Measurements from ENCODE around the gene GPX3.

Gene GPX3

GRCh38 chr5:151014680-151015343 lies 5.6 kb upstream of the GPX3 start:
- DNase-seq = no peak

DNA sequence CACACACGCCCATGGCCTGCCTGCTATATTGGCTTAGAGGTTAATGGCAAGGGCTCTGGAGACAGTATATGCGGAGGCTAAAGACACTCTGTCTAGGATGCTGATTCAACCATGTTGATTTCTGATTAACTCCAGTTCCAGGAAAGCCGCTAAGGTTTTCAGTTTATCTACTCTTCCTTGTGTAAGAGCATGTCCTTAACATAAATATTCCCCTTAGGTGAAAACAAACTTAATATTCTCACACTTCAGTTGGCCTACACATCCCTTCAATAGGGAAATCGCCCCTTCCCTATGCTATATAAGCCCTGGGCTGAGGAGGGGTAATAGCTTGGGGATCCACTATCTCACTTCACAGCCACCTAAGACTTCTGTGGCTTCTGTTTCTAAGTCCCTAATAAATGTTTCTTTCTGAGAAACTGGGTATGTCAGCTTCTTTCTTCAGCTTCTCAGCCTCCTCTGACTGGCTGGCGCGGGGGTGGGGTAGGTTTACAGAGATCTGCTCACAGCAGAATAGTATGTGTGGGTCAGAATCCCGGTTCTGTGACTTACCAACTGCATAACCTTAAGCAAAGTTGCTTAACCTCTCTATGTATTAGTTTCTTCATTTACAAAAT lies 4.3 kb upstream of the GPX3 start:
- no peak for DNase-seq

GRCh38 chr5:151016700-151017099 lies 3.7 kb upstream of the GPX3 start:
- no peak for DNase-seq

- no peak for DNase-seq
These were observed 2.5 kb upstream of the GPX3 start for GRCh38 chr5:151017897-151018296.

DNA sequence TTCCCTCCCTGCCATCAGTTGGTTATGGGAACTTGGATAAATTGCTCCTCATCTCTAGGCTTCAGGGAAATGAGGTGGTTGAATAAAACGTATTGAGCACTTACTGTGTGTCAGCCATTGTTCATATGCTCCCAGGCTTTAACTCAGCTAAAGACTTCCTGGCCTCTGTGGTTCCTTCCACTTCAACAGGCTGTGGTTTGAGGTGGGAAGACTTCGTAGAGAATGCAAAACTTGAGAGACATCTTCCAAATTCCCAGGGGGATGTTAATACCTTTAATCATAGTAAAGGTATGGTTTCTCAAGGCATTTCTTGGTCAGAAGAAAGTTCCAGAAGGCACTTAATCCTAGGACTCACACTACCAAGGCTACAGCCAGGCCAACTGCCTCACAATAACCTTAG lies 1.5 kb upstream of the GPX3 start:
- no peak for DNase-seq

- no peak for DNase-seq
These were observed 1.1 kb upstream of the GPX3 start for GRCh38 chr5:151019331-151019730.

- no peak for DNase-seq
These were observed 1.4 kb downstream of the GPX3 start for GRCh38 chr5:151021746-151022145.

- no peak for DNase-seq
These were observed 2.2 kb downstream of the GPX3 start for GRCh38 chr5:151022511-151023018.

- DNase-seq = no peak
These were observed 2.7 kb downstream of the GPX3 start for GRCh38 chr5:151023047-151023615.

DNA sequence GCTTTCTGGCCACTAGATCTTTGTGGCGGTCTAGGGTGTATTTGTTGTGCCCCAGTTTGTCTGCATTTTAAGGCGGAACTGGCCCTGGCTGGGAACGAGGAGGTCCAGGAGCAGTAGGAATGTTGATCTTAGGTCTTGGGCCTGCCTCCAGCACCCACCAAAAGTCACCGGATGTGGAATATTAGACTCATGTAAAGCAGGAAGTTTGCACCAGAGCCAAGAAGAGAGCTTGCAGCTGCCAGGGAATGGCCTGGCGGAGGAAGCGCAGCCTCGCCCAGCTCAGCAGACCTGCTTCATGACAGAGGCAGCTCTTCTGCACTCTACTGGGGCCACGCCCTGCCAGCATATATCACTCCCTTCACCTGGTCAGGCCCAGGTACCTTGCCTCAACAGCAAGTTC lies 3.3 kb downstream of the GPX3 start:
- DNase-seq = no peak

DNA sequence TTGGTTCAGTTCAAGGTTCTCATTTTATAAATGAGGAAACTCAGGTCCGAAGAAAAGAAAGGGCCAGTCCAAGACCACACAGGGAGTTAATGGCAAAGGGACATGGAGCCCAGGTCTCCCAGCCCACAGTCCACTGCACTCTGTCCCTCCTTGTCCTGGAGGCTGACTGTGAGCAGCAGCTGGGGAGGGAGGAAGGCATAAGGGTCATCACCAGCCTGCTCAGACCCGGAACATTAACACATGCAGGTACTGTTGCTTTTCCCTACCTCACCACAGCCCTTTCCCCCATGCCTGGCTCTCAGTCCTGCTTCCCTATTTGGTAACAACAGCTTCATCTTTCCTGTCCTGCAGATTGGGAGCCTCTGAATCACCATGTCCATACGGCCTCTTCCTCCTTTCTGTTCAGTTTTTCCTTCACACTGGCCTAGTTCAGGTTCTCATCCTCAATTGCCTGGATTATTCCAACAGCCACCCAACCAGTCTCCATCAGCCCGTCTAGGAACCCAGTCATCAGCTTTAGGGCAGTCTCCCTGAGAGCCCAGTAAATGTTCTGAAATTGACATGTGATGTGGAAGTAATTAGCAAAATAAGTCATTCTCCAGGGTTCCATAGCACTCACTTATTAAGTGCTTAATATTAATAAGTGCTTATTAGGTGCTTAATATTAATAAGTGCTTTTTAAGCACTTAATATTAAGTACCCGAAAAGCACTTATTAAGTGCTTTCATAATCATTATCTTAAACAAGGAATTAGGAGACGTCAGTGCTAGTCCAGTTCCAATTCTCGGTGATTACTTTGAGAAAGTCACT lies 4.3 kb downstream of the GPX3 start:
- DNase-seq = no peak

GRCh38 chr5:151025250-151025606 lies 4.8 kb downstream of the GPX3 start:
- DNase-seq = no peak

DNA sequence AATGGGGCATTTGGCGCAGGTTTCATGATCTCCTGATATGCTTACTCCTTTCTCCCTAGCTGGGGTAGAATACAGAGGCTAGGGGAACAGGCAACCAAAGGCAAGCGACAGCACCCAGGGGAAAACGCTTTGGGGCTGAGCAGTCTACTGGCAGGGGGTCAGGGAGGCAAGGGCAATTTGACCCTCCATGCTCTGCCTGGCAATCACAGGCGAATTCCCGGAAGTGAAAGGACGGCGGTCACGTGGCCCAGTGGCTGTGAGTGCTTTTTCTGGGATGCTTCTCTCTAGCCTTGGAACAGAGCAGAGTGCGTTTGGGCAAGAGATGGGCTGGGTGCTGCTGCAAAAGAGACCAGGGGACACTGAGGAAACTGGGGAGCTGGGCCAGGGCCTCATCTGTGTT lies 5.7 kb downstream of the GPX3 start:
- DNase-seq = no peak

DNA sequence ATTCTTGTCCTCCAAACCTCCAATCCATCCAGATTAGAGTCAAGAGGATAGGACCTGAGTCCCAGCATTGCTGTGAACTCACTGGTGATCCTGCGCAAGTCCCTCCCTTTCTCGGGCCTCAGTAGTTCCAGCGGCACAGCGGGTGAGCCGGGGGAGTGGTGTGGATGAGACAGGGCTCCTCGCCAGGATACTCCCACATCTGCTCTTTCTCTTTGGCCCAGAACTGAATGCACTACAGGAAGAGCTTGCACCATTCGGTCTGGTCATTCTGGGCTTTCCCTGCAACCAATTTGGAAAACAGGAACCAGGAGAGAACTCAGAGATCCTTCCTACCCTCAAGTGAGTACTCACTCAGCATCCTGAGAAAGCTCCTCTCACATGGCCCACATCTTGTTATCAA lies 6.3 kb downstream of the GPX3 start:
- no peak for DNase-seq

DNA sequence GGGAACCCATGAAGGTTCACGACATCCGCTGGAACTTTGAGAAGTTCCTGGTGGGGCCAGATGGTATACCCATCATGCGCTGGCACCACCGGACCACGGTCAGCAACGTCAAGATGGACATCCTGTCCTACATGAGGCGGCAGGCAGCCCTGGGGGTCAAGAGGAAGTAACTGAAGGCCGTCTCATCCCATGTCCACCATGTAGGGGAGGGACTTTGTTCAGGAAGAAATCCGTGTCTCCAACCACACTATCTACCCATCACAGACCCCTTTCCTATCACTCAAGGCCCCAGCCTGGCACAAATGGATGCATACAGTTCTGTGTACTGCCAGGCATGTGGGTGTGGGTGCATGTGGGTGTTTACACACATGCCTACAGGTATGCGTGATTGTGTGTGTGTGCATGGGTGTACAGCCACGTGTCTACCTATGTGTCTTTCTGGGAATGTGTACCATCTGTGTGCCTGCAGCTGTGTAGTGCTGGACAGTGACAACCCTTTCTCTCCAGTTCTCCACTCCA lies 7.6 kb downstream of the GPX3 start:
- no peak for DNase-seq

- no peak for DNase-seq
These were observed 8.3 kb downstream of the GPX3 start for GRCh38 chr5:151028717-151029116.

GRCh38 chr5:151029179-151030055 lies 9.0 kb downstream of the GPX3 start:
- DNase-seq = no peak

- DNase-seq = no peak
These were observed 9.6 kb downstream of the GPX3 start for GRCh38 chr5:151030056-151030336.

- no peak for DNase-seq
These were observed 10.0 kb downstream of the GPX3 start for GRCh38 chr5:151030379-151030778.

GRCh38 chr5:151031554-151031953 lies 11.2 kb downstream of the GPX3 start:
- no peak for DNase-seq

- no peak for DNase-seq
These were observed 13.0 kb downstream of the GPX3 start for GRCh38 chr5:151033217-151033934.
